Measurements from ENCODE around the gene SELPLG.
"Not testable (repeated sequence)": the region's sequence is repeated elsewhere in the genome, so short reads cannot be mapped to it uniquely, and the experiment has no call there.

SELPLG gene

GRCh38 chr12:108602209-108602705 is 31.4 kb downstream of the SELPLG start:
- no peak for DNase-seq

GRCh38 chr12:108600702-108601007 is 33.0 kb downstream of the SELPLG start:
- DNase-seq, result no peak

GRCh38 chr12:108599948-108600701 is 33.6 kb downstream of the SELPLG start:
- no peak for DNase-seq

GRCh38 chr12:108599541-108599940 is 34.2 kb downstream of the SELPLG start:
- no peak for DNase-seq

GRCh38 chr12:108598553-108599250 is 35.0 kb downstream of the SELPLG start:
- no peak for DNase-seq

GRCh38 chr12:108597559-108598471 is 35.9 kb downstream of the SELPLG start, which contains the start of gene TMEM119:
Gene TMEM119 (minus strand): TSS chr12:108598084. CDS start chr12:108592383, 5,701 bp downstream.
- DNase-seq, result no peak

- DNase-seq, result no peak
Observed at GRCh38 chr12:108596854-108597558, 36.7 kb downstream of the SELPLG start.

- DNase-seq, result no peak
Observed at GRCh38 chr12:108595711-108596647, 37.7 kb downstream of the SELPLG start.

- DNase-seq, result no peak
Observed at GRCh38 chr12:108594960-108595710, 38.6 kb downstream of the SELPLG start.

GRCh38 chr12:108594323-108594903 is 39.3 kb downstream of the SELPLG start:
- no peak for DNase-seq

GRCh38 chr12:108592033-108592909 is 41.4 kb downstream of the SELPLG start:
- DNase-seq, result no peak

- no peak for DNase-seq
Observed at GRCh38 chr12:108591267-108591980, 42.3 kb downstream of the SELPLG start.

- DNase-seq, result not testable (repeated sequence)
Observed at GRCh38 chr12:108590463-108590862, 43.2 kb downstream of the SELPLG start.

GRCh38 chr12:108589840-108590229 is 43.9 kb downstream of the SELPLG start:
- DNase-seq, result no peak

GRCh38 chr12:108589028-108589839 is 44.5 kb downstream of the SELPLG start:
- no peak for DNase-seq

- no peak for DNase-seq
Observed at GRCh38 chr12:108587826-108588225, 45.9 kb downstream of the SELPLG start.

- no peak for DNase-seq
Observed at GRCh38 chr12:108586306-108586705, 47.4 kb downstream of the SELPLG start.

- no peak for DNase-seq
Observed at GRCh38 chr12:108585864-108586263, 47.8 kb downstream of the SELPLG start.

Data from CD4-positive, alpha-beta T cell treated with Interleukin-17A for 4 hours (primary cell).